OCI-LY3 (cell line): ENCODE measurements around the gene PSMB3.

Experiments
- CTCF ChIP-seq: fragments of 200-600, 300-600 bp; sonication (generic); IDR thresholded peaks from 2 replicates; pipeline ENCODE4 v1.5.1; 2014; ENCODE audit warnings: antibody characterized with exemption, low read length, low read depth
- EZH2phosphoT487 ChIP-seq: fragments of 200-600 bp; shearing (Covaris generic); IDR thresholded peaks from 2 replicates; pipeline ENCODE4 v1.6.1; 2018; ENCODE audit warnings: antibody characterized with exemption, mixed run types, low read depth

GRCh38 chr17:38750312-38751121 lies 2.0 kb upstream of the PSMB3 start:
- TF ChIP-seq CTCF (no peak), EZH2phosphoT487 (no peak)
